Skeletal muscle tissue (tissue), 4 donors: ENCODE measurements around the gene SPSB1. TPM values are rescaled to one million over a fixed set of nuclear protein-coding genes. Genes with fewer than 3 reads are reported as not detected.

Source experiments
- H3K27ac ChIP-seq: one replicate; pipeline ENCODE4 v1.7.0; 2013; ENCODE audit warnings: mild to moderate bottlenecking, low read depth, low read length, inconsistent platforms
- H3K27me3 ChIP-seq, 3 donors: one replicate each; pipeline ENCODE4 v1.7.0; 2013; ENCODE audit warnings: low read length in 3 of 3; ENCODE audit not compliant: control insufficient read depth in 3 of 3, insufficient read depth in 3 of 3
- H3K36me3 ChIP-seq, 3 donors: one replicate each; pipeline ENCODE4 v1.7.0; 2013; ENCODE audit warnings: low read length in 3 of 3; ENCODE audit not compliant: control insufficient read depth in 3 of 3, insufficient read depth in 3 of 3
- H3K4me1 ChIP-seq, 3 donors: one replicate each; pipeline ENCODE4 v1.7.0; 2013; ENCODE audit warnings: low read length in 3 of 3, mild to moderate bottlenecking in 3 of 3; ENCODE audit not compliant: control insufficient read depth in 3 of 3, insufficient read depth in 3 of 3
- H3K4me3 ChIP-seq, 3 donors: one replicate each; pipeline ENCODE4 v1.7.0; 2013; ENCODE audit warnings: low read length in 3 of 3
- H3K9ac ChIP-seq, 3 donors: one replicate each; pipeline ENCODE4 v1.7.0; 2013; ENCODE audit warnings: low read length in 3 of 3, mild to moderate bottlenecking in 3 of 3, moderate library complexity in 2 of 3, low read depth in 1 of 3
- H3K9me3 ChIP-seq, 3 donors: one replicate each; pipeline ENCODE4 v1.7.0; 2013; ENCODE audit warnings: low read length in 3 of 3; ENCODE audit not compliant: control insufficient read depth in 3 of 3
- total RNA-seq: library from RNA; depleted of rRNA; stranded (reverse); fragments of >200 nt; gene quantifications from one replicate; pipeline ENCODE4 v1.2.3, GENCODE V29; 2014
- donor health status: Osteomylitis.

SPSB1 gene
- total RNA-seq, 1 donor from 2014 or later: 6.3 TPM

DNA sequence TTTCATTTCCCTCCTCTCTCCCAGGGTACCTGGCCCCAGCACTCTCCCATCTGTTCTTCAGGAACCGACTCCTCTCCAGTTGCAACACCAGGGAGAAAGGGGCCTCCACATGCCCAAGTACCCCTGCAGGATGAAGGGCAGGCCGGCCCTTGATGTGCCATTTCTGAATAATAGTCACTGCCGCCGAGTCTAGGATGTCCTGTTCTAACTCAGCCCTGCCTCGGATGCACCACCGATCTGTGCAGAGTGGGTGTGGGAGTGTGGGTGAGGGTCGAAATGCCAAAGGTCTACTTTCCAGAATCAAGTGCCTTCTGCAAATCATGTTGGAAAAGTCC is 25.4 kb upstream of the SPSB1 start:
- Histone ChIP-seq H3K27me3 (no peaks in the 10 kb centered on the region), H3K9ac (no peak overlapping the region), H3K4me1 (peaks cover 37 to 61% (median 43%) of the 10 kb centered on the region in 3 donors), H3K27ac (no peak overlapping the region), H3K9me3 (no peaks in the 10 kb centered on the region), H3K36me3 (peaks cover 20 to 44% (median 36%) of the 10 kb centered on the region in 3 donors), H3K4me3 (no peak overlapping the region)

DNA sequence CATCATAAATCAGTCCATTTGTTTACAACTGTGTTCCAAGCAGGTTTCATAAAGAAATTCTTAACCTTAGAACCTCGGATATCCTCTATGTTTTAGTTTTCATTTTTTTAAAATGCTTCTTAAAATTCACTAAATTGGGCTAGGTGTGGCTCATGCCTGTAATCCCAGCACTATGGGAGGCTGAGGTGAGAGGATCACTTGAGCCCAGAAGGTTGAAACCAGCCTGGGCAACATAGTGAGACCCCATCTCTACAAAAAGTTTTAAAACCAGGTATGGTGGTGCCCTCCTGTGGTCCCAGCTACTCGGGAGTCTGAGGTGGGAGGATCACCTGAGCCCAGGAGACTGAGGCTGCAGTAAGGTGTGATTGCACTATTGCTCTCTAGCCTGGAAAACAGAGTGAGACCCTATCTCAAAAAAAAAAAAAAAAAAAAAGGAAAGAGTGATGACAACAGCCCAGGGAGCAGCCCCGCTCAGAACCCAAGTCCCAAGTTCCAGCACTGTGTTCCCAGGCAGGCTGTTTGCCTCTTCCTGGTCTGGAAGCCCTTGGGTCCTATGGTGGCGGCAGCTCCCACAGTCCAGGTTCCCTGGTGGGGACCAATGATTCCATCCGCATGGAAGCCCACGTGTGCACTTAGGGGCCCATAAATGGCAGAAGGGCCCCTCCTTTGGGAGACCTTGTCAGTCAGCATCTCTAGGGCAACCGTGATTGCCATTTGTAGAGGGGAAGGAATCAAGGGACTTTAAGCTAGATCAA is 24.7 kb upstream of the SPSB1 start:
- Histone ChIP-seq H3K4me1 (peaks cover 33 to 54% (median 37%) of the 10 kb centered on the region in 3 donors), H3K9ac (no peak overlapping the region), H3K4me3 (no peak overlapping the region), H3K36me3 (peaks cover 15 to 38% (median 29%) of the 10 kb centered on the region in 3 donors), H3K27ac (no peak overlapping the region), H3K27me3 (no peaks in the 10 kb centered on the region), H3K9me3 (no peaks in the 10 kb centered on the region)

DNA sequence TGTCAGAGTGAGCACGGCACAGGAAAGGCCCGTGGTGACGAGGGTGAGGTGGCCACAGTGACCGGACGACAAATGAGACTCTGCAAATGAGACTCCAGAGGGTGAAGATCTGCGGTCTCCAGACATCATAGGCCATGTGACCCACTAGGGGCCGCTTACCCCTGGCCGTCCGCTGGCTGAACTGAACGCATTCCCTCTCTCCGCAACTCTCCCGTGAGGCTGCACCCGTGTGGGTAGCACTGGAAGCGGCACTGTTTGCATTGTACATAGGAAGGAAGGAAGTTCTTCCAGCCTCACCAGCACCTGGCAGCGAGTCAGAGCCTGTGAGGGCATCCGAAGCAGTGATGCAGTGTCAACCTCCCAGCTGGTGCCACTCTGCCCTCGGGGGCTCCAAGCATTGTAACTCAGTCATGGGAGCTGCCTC is 23.6 kb upstream of the SPSB1 start:
- Histone ChIP-seq H3K9me3 (no peaks in the 10 kb centered on the region), H3K4me3 (no peak overlapping the region), H3K36me3 (peaks cover 14 to 29% (median 20%) of the 10 kb centered on the region in 3 donors), H3K27me3 (no peaks in the 10 kb centered on the region), H3K27ac (no peak overlapping the region), H3K4me1 (peaks cover 26 to 44% (median 27%) of the 10 kb centered on the region in 3 donors), H3K9ac (peak overlapping the region in 1 of 3 donors; percentile 35)

GRCh38 chr1:9269721-9270120 is 23.0 kb upstream of the SPSB1 start:
- H3K9ac ChIP-seq: peak overlapping the region in 1 of 3 donors; percentile 35
- H3K27ac ChIP-seq: no peak overlapping the region
- no peaks in the 10 kb centered on the region for H3K9me3 ChIP-seq
- H3K36me3 ChIP-seq: peaks cover 8 to 23% (median 14%) of the 10 kb centered on the region in 3 donors
- H3K4me3 ChIP-seq: no peak overlapping the region
- peaks cover 20 to 38% (median 21%) of the 10 kb centered on the region in 3 donors for H3K4me1 ChIP-seq
- H3K27me3 ChIP-seq: no peaks in the 10 kb centered on the region

- Histone ChIP-seq H3K4me1 (peaks cover 25 to 38% (median 27%) of the 10 kb centered on the region in 3 donors), H3K9ac (peak overlapping the region in 1 of 3 donors; percentile 33), H3K4me3 (no peak overlapping the region), H3K36me3 (peaks cover 3 to 16% (median 7%) of the 10 kb centered on the region in 3 donors), H3K27me3 (no peaks in the 10 kb centered on the region), H3K9me3 (no peaks in the 10 kb centered on the region), H3K27ac (no peak overlapping the region)
Observed at GRCh38 chr1:9270290-9270883, 22.3 kb upstream of the SPSB1 start.

DNA sequence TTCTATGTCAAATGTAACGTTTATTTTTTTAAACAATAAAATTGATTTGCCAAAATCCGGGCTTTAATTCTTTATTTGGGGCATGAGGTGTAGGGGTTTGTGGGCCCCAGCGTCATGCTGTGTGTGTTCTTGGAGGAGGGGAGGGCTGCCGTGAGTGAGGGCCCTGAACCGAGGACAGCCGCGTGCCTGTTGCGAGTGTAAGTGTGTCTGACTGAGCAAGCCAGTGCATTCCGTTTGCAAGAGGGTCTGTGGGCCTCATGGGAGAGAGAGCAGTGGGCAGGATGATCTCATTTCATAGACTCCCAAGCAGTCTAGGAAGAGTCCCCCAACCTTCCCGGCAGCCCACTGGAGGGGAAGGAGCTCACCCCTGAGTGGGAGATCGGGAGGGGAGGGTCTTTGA is 21.4 kb upstream of the SPSB1 start:
- peaks cover 3 to 11% (median 4%) of the 10 kb centered on the region in 3 donors for H3K36me3 ChIP-seq

DNA sequence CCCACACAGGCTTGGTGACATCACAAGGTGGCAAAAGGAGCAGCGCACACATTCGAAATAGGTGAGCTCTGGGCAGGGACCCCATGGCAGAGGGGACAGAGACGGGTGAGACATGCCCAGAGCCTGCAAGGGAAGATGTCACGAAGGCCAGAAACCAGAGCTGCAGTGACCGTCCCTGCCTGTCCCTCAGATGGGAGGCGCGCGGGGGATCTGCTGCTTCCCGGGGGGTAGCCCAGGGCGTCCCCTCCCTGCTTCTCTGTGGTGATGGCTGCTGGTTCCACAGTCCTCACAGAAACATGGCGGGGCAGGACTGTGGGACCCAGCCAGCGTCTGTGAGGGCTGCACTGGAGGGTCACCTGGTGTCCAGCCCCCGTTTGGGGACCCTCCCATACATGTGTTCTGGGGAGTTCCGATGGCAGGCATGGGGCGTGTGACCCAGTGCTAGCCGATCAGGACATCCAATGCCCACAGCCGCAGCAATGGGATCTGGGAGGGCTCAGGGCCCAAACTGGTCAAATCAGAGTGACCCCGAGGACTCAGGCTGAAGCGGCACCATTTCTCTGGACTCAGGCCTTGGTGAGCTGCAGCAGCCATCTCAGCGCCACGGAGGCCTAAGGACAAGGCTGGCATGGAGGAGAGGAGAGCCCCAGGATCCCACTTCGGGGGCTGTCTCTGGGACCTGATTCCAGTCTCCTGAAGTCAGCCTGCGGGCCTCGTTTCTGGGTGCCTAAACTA is 20.7 kb upstream of the SPSB1 start:
- Histone ChIP-seq H3K4me1 (peaks cover 26 to 39% (median 33%) of the 10 kb centered on the region in 3 donors), H3K27ac (no peak overlapping the region), H3K9ac (no peak overlapping the region), H3K4me3 (no peak overlapping the region), H3K36me3 (peaks cover 3 to 11% (median 4%) of the 10 kb centered on the region in 3 donors), H3K27me3 (no peaks in the 10 kb centered on the region), H3K9me3 (no peaks in the 10 kb centered on the region)

More for the DNA sequence above, 21.4 kb upstream of the SPSB1 start:
- peaks cover 28 to 41% (median 33%) of the 10 kb centered on the region in 3 donors for H3K4me1 ChIP-seq
- H3K9ac ChIP-seq: no peak overlapping the region
- no peaks in the 10 kb centered on the region for H3K27me3 ChIP-seq
- H3K4me3 ChIP-seq: no peak overlapping the region
- no peak overlapping the region for H3K27ac ChIP-seq
- H3K9me3 ChIP-seq: no peaks in the 10 kb centered on the region

- Histone ChIP-seq H3K4me3 (no peak overlapping the region), H3K9me3 (no peaks in the 10 kb centered on the region), H3K9ac (no peak overlapping the region), H3K4me1 (peaks cover 26 to 35% (median 31%) of the 10 kb centered on the region in 3 donors), H3K36me3 (peaks cover 0 to 9% (median 4%) of the 10 kb centered on the region in 3 donors), H3K27me3 (no peaks in the 10 kb centered on the region), H3K27ac (no peak overlapping the region)
Observed at GRCh38 chr1:9273177-9273576, 19.5 kb upstream of the SPSB1 start.

GRCh38 chr1:9275161-9275560 is 17.5 kb upstream of the SPSB1 start:
- Histone ChIP-seq H3K4me3 (no peak overlapping the region), H3K4me1 (peaks cover 18 to 26% (median 26%) of the 10 kb centered on the region in 3 donors), H3K27me3 (peaks cover 0 to 3% (median 0%) of the 10 kb centered on the region in 3 donors), H3K9ac (no peak overlapping the region), H3K36me3 (peaks cover 0 to 1% (median 0%) of the 10 kb centered on the region in 3 donors), H3K9me3 (no peaks in the 10 kb centered on the region), H3K27ac (no peak overlapping the region)
